Measurements from ENCODE around the gene PITX2. TPM values are rescaled to one million over a fixed set of nuclear protein-coding genes. Genes with fewer than 3 reads are reported as not detected.

The PITX2 gene
- total RNA-seq (2021) = 7.5 and 8.5 TPM in 2 replicates
- long read RNA-seq, transcript PITX2-216 (3 exons, 1,608 nt) = major isoform, 6 of 41 reads
- long read RNA-seq, partial matches to known transcripts = 16 of 41 reads
- long read RNA-seq, other reads (novel, unspliced or antisense) = 14 of 41 reads

GRCh38 chr4:110622841-110623717, at the start of gene PITX2:
TSS of gene PITX2 (minus strand) at chr4:110623077. CDS start at chr4:110622460, 617 bp downstream.
- Histone ChIP-seq H2AK5ac (ENCODE audit: insufficient read length, low read length) (no peak within 1 kb of the TSS), H3K56ac (ENCODE audit: insufficient read length, low read depth, low read length) (no peak within 1 kb of the TSS), H3K79me1 (ENCODE audit: insufficient read depth, low read depth, low read length, poor library complexity, severe bottlenecking) (no peaks in the 10 kb centered on the region), H3K18ac (ENCODE audit: insufficient read length, low read depth, low read length) (no peak within 1 kb of the TSS), H3K27ac (ENCODE audit: insufficient read length, low read depth, low read length) (no peak within 1 kb of the TSS), H4K8ac (replicated peaks; ENCODE audit: insufficient read length, low read depth, low read length) (no peak within 1 kb of the TSS), H4K20me1 (ENCODE audit: control insufficient read depth, insufficient read depth, insufficient read length) (no peaks in the 10 kb centered on the region), H2BK15ac (ENCODE audit: low read depth, low read length) (0 out of 2 replicates have a peak within 1 kb of the TSS, but pooled peaks have one; percentile 83), H3K4me1 (ENCODE audit: insufficient read depth, low read length) (no peaks in the 10 kb centered on the region; the same call in 1 of the 2 replicates), H2BK12ac (ENCODE audit: insufficient read length, low read depth, low read length) (no peak within 1 kb of the TSS), H4K5ac (ENCODE audit: insufficient read length, low read depth, low read length) (no peak within 1 kb of the TSS), H3K27me3 (ENCODE audit: insufficient read depth, low read length) (peaks cover 90% of the 10 kb centered on the region), H3T11ph (ENCODE audit: low read length) (no peak within 1 kb of the TSS), H2BK120ac (ENCODE audit: low read depth, low read length, poor library complexity, severe bottlenecking) (no peak within 1 kb of the TSS), H3K14ac (ENCODE audit: insufficient read depth, low read length) (no peak within 1 kb of the TSS; the same call in 1 of the 2 replicates), H3K23ac (ENCODE audit: insufficient read length, low read depth, low read length) (no peak within 1 kb of the TSS), H3K4ac (ENCODE audit: low read depth, low read length) (no peak within 1 kb of the TSS), H2AFZ (ENCODE audit: low read length) (no peak within 1 kb of the TSS), H3K9ac (ENCODE audit: extremely low read depth, insufficient read length, low read length) (no peak within 1 kb of the TSS), H3K4me2 (ENCODE audit: insufficient read depth, insufficient read length, low read length) (peak within 1 kb of the TSS; percentile 55), H4K91ac (ENCODE audit: insufficient read length, low read depth, low read length) (no peak within 1 kb of the TSS), H3K9me3 (ENCODE audit: control insufficient read depth, low read depth, low read length) (no peaks in the 10 kb centered on the region), H2BK5ac (ENCODE audit: insufficient read length, low read length) (no peak within 1 kb of the TSS), H2BK20ac (ENCODE audit: low read depth, low read length, poor library complexity, severe bottlenecking) (no peak within 1 kb of the TSS), H3K23me2 (ENCODE audit: insufficient read length, low read depth, low read length, poor library complexity, severe bottlenecking) (peaks cover 30% of the 10 kb centered on the region), H3K79me2 (ENCODE audit: insufficient read depth, low read length) (no peaks in the 10 kb centered on the region)
- WGBS (ENCODE audit: extremely low coverage, insufficient read length, low lambda C conversion rate) = no CpG with 5 or more reads among the region's 56 CpGs
- H3K4me1 Mint-ChIP-seq = peaks cover 57 to 83% of the 10 kb centered on the region in 2 experiments
- peak within 1 kb of the TSS; percentile 75 to 82 for H3K4me3 Mint-ChIP-seq
- TF ChIP-seq, protein P1, sequence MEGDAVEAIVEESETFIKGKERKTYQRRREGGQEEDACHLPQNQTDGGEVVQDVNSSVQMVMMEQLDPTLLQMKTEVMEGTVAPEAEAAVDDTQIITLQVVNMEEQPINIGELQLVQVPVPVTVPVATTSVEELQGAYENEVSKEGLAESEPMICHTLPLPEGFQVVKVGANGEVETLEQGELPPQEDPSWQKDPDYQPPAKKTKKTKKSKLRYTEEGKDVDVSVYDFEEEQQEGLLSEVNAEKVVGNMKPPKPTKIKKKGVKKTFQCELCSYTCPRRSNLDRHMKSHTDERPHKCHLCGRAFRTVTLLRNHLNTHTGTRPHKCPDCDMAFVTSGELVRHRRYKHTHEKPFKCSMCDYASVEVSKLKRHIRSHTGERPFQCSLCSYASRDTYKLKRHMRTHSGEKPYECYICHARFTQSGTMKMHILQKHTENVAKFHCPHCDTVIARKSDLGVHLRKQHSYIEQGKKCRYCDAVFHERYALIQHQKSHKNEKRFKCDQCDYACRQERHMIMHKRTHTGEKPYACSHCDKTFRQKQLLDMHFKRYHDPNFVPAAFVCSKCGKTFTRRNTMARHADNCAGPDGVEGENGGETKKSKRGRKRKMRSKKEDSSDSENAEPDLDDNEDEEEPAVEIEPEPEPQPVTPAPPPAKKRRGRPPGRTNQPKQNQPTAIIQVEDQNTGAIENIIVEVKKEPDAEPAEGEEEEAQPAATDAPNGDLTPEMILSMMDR (conservative IDR thresholded peaks at IDR 0.05) = no peak
- DNase-seq = peak; percentile 100
- H3K27ac Mint-ChIP-seq = no peak within 1 kb of the TSS
- no peaks in the 10 kb centered on the region; a peak in 2 of 7 replicates for H3K36me3 Mint-ChIP-seq (ENCODE audit: insufficient read depth in 1 of 3, low read depth in 3 of 3)
- peaks cover 0 to 10% of the 10 kb centered on the region in 2 experiments; a peak in 3 of 5 replicates for H3K9me3 Mint-ChIP-seq
- H3K27me3 Mint-ChIP-seq (ENCODE audit: low read depth) = peaks cover 99% of the 10 kb centered on the region

All from H9 (cell line).